ENCODE measurements around the gene OTULIN.

OTULIN gene

DNA sequence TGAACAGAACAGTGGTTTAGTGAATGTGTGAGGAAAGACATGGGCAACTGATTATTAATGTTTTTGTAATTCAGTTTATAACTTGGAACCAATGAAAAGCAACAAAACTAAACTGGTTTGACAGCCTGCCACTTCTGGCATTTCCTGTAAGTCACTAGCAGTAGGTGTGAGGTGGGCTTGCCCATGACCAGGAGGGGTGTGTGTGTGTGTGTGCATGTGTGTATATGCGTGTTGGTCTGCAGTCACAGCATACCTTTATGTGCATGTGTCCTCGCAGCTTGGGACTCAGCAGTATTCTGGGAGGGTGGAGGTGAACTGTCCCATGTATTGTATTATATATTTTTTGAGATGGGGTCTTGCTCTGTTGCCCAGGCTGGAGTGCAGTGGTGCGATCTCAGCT is 32.3 kb downstream of the OTULIN start:
- DNase-seq (ENCODE audit: low read depth, low spot score) = no peak

DNA sequence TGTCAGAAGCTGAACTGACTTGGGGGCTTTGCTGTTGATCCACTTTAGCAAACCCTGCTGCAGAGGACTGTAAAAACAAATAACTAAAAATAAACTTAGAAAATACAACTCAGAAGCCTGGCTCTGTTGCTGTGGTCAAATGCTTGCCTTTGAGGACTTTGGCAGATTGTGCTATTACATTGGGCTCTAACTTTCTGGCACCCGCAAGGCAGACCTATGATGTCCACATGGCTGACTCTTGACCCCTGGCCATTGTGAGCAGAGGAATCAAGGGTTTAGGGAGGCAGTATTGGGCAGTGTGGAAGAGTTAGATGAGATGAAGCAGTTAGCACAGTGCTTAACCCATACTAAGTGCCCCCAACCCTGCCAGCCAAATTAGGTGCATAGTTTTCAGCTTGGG is 34.0 kb downstream of the OTULIN start:
- no peak for DNase-seq (ENCODE audit: low read depth, low spot score)

- DNase-seq (ENCODE audit: low read depth, low spot score) = no peak
Observed at GRCh38 chr5:14699159-14699558, 34.6 kb downstream of the OTULIN start.

- no peak for DNase-seq (ENCODE audit: low read depth, low spot score)
Observed at GRCh38 chr5:14699807-14700400, 35.4 kb downstream of the OTULIN start.

GRCh38 chr5:14700478-14701436 is 36.2 kb downstream of the OTULIN start:
- no peak for DNase-seq (ENCODE audit: low read depth, low spot score)

DNA sequence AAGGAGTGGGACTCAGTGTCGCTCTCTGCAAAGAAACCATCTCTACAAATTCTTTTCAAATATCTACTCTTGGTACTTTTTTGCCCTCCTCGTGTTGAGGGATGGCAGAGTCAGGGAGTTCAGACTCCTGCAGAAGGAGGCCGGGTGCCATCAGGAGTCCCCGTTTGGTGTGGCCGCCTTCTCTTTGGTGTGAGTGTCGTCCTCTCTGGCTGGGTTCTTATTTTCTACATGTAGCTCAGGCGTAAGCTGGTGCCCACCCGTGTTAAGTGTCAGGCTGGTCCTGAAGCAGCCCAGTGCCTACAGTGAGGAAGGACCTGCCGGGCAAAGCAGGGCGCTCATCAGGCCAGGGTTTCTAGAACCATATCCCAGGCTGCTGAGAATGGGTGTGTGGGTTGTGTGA is 37.0 kb downstream of the OTULIN start:
- DNase-seq (ENCODE audit: low read depth, low spot score) = no peak

GRCh38 chr5:14702238-14702839 is 37.8 kb downstream of the OTULIN start:
- DNase-seq (ENCODE audit: low read depth, low spot score) = no peak

GRCh38 chr5:14705556-14705955 is 41.0 kb downstream of the OTULIN start:
- no peak for DNase-seq (ENCODE audit: low read depth, low spot score)

- peak; percentile 32 for DNase-seq (ENCODE audit: low read depth, low spot score)
Observed at GRCh38 chr5:14706615-14707021, 42.1 kb downstream of the OTULIN start.

DNA sequence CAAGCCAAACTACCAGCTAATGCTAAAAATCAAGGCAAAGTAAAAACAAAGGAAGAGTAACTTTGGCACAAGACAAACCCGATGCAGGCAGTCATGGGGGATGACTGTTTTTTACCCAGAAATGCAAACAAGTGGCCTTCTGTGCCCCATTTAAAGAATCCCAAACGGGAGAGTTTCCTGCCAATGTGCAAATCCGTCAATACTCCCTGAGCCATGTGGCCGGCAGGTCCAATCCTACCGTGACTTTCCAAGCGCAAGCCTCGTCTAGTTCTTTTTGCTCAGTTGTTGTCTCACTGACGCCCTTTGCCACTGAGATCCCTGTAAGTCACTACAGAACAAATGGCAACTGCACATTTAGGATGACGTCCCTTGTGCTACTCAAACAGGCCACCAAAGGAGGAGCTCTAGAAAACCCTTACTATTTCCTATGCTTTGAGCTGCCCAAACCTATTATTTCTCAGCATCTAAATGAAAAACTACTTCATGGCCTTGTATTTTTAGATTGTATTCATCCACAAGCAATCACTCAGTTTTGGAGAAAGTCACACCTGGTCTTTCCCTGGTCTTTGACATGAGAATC is 43.4 kb downstream of the OTULIN start:
- DNase-seq (ENCODE audit: low read depth, low spot score) = no peak

GRCh38 chr5:14708551-14708950 is 44.0 kb downstream of the OTULIN start:
- no peak for DNase-seq (ENCODE audit: low read depth, low spot score)

- no peak for DNase-seq (ENCODE audit: low read depth, low spot score)
Observed at GRCh38 chr5:14710313-14710994, 45.9 kb downstream of the OTULIN start.

GRCh38 chr5:14712131-14712530 is 47.6 kb downstream of the OTULIN start:
- DNase-seq (ENCODE audit: low read depth, low spot score) = no peak

DNA sequence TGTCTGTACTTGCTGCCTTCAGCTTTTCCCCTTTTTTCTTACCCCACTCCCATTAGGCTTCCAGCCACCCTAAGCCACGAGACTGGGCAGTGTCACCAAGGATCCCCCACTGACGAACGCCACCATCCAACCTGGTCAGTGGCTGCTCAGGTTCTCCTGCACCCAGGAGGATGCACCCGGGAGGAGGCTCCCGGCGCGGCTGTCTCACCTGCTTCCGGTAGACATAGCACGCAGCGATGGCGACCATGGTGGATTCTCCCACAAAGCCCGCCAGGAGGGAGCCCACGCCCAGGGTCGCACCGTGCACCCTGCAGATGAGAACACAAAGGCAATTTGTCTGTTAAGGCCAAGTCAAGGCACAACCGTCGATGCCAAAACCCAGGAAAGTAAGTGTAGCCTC is 48.1 kb downstream of the OTULIN start:
- DNase-seq (ENCODE audit: low read depth, low spot score) = no peak

- DNase-seq (ENCODE audit: low read depth, low spot score) = no peak
Observed at GRCh38 chr5:14713476-14714390, 49.2 kb downstream of the OTULIN start.

GRCh38 chr5:14714706-14715105 is 50.2 kb downstream of the OTULIN start:
- peak; percentile 28 for DNase-seq (ENCODE audit: low read depth, low spot score)

DNA sequence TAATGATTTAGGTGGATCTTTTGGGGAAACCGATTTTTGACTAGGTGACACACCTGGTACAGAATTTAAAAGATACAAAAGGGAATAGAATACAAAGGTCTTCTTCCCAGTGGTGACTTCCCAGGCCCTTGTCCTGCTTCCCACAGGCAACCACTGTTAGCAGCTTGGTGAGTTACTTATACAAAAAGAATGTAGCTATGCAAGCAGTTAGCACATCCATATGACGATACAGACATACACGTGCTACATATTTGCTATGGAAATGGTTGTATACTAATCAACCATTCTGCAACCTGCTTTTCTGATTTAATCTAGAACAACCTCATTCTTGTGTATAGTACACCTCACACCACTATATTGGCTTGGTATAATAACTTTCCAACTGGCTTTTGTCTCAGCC is 51.0 kb downstream of the OTULIN start:
- no peak for DNase-seq (ENCODE audit: low read depth, low spot score)

GRCh38 chr5:14716755-14717752 is 52.5 kb downstream of the OTULIN start:
- no peak for DNase-seq (ENCODE audit: low read depth, low spot score)

GRCh38 chr5:14718778-14719177 is 54.3 kb downstream of the OTULIN start:
- no peak for DNase-seq (ENCODE audit: low read depth, low spot score)

Data from astrocyte of the hippocampus (primary cell).